Panc1 (cell line): Measurements from ENCODE around the gene DPEP2. TPM values are rescaled to one million over a fixed set of nuclear protein-coding genes. Genes with fewer than 3 reads are reported as not detected.

Experiments used
- ATAC-seq: fragments of 200-7000 bp; cut with Tn5 transposase; 2 replicates; pipeline ENCODE4 v1.9.1; 2020; ENCODE audit warnings: mild to moderate bottlenecking, moderate library complexity
- BruUV-seq: library from RNA; stranded (reverse); fragments of 400-500 nt; replicated peaks from 2 replicates; lab custom pipeline; 2021; lab: Mats Ljungman, UMichigan
- CTCF ChIA-PET: fragments of 300-600 bp; sonication (Branson Sonifier 250); formaldehyde crosslinking; loops from one replicate; lab custom pipeline; 2022; ENCODE audit warnings: antibody characterized with exemption; lab: Charles Lee
- POLR2A ChIA-PET: fragments of 300-600 bp; sonication (Branson Sonifier 250); formaldehyde crosslinking; loops from one replicate; lab custom pipeline; 2022; ENCODE audit warnings: antibody characterized with exemption; lab: Charles Lee
- DNase-seq: peaks from one replicate; pipeline ENCODE4 v3.0.0-alpha.2; 2010; ENCODE audit warnings: low read depth, low spot score
- H3K27ac ChIP-seq: 2 replicates; pipeline ENCODE4 v1.5.1; 2011; ENCODE audit warnings: mild to moderate bottlenecking, low read length, inconsistent platforms
- H3K27me3 ChIP-seq: fragments of 200-500 bp; sonication (Bioruptor generic); 2 replicates; pipeline ENCODE4 v1.6.0; 2014; ENCODE audit warnings: low read length, inconsistent platforms; ENCODE audit not compliant: control insufficient read depth, insufficient read depth
- H3K36me3 ChIP-seq: fragments of 200-500 bp; sonication (Bioruptor generic); 2 replicates; pipeline ENCODE4 v1.5.1; 2014; ENCODE audit warnings: inconsistent platforms, mild to moderate bottlenecking, low read length, moderate library complexity; ENCODE audit not compliant: control insufficient read depth, insufficient read depth
- H3K4me1 ChIP-seq: 2 replicates; pipeline ENCODE4 v1.5.1; 2011; ENCODE audit warnings: inconsistent platforms, mild to moderate bottlenecking, low read length, moderate library complexity; ENCODE audit not compliant: control insufficient read depth, insufficient read depth
- H3K4me3 ChIP-seq, 2 experiments: 2 replicates each; pipeline ENCODE4 v1.5.1; 2011 to 2012; ENCODE audit warnings: low read depth in 2 of 2, low read length in 2 of 2, mild to moderate bottlenecking in 2 of 2, inconsistent platforms in 1 of 2, moderate library complexity in 1 of 2
- H3K9me3 ChIP-seq: fragments of 200-500 bp; sonication (Bioruptor generic); 2 replicates; pipeline ENCODE4 v1.5.1; 2014; ENCODE audit warnings: low read depth, mild to moderate bottlenecking, inconsistent platforms, low read length, moderate library complexity; ENCODE audit not compliant: control insufficient read depth, insufficient read depth
- POLR2AphosphoS5 ChIP-seq: IDR thresholded peaks from 2 replicates; pipeline ENCODE4 v1.6.1; 2012; ENCODE audit warnings: mild to moderate bottlenecking, low read depth, low read length, moderate library complexity
- SIN3A ChIP-seq: IDR thresholded peaks from 2 replicates; pipeline ENCODE4 v1.6.1; 2012; ENCODE audit warnings: low read depth, mild to moderate bottlenecking, low read length, moderate library complexity, borderline replicate concordance; ENCODE audit not compliant: insufficient read depth
- TCF7L2 ChIP-seq: IDR thresholded peaks from 2 replicates; pipeline ENCODE4 v1.6.1; 2011; ENCODE audit warnings: mild to moderate bottlenecking, low read depth, low read length, inconsistent platforms
- in situ Hi-C: cut with HindIII; loops from 2 replicates; pipeline ENCODE4 v1.10.0; 2016; ENCODE audit warnings: low sequenced_read_pairs, low pct_unique_long_range_greater_than_20kb
- intact Hi-C: fragments of 100-400 bp; cut with micrococcal nuclease; formaldehyde crosslinking; loops from one replicate; pipeline ENCODE4 v1.10.0; 2022; ENCODE audit not compliant: unreplicated experiment
- total RNA-seq: library from RNA; stranded (reverse); gene quantifications from one replicate; pipeline ENCODE4 v1.2.1, GENCODE V29; 2021; ENCODE audit not compliant: unreplicated experiment
- TF ChIP-seq, protein P1 (sequence below), 2 experiments: IDR thresholded peaks; 2 replicates each; pipeline ENCODE4 v1.6.1; 2011 to 2012; ENCODE audit warnings: low read depth in 2 of 2, control low read depth in 1 of 2, low read length in 1 of 2, mild to moderate bottlenecking in 1 of 2, moderate library complexity in 1 of 2; ENCODE audit not compliant: insufficient read depth in 1 of 2
- TF ChIP-seq, protein P2 (sequence below): fragments of 450-650 bp; IDR thresholded peaks from 2 replicates; pipeline ENCODE4 v1.5.1; 2017; ENCODE audit warnings: mild to moderate bottlenecking

The DPEP2 gene
- total RNA-seq, 1 experiment from 2014 or later = not detected

DNA sequence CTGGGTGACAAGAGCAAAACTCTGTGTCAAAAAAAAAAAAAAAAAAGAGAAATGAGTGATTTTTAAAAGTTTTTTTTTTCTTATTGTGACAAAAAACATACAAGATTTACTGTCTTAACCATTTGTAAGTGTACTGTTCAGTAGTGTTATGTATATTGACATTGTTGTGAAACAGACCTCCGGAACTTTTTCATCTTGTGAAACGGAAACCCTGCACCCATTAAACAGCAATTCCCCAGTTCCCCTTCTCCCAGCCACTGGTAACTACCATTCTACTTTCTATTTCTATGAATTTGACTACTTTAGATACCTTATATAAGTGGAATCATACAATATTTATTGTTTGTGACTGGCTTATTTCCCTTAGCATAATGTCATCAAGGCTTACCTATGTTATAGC lies 42.5 kb upstream of the DPEP2 start:
- DNase-seq (no peak), ATAC-seq (no peak)
- no TSS peak for BruUV-seq
- H3K27me3 ChIP-seq = no peaks in the 10 kb centered on the region
- in situ Hi-C loops (no loop called here), intact Hi-C loops (loop anchor here (5.0 kb wide), 1 partner anchor 49 kb away; no protein-coding TSS in a partner anchor)
- H3K4me3 ChIP-seq = no peak overlapping the region
- H3K27ac ChIP-seq = no peak overlapping the region
- TF ChIP-seq SIN3A (no peak), TCF7L2 (no peak), POLR2AphosphoS5 (no peak)
- TF ChIP-seq, protein P1, sequence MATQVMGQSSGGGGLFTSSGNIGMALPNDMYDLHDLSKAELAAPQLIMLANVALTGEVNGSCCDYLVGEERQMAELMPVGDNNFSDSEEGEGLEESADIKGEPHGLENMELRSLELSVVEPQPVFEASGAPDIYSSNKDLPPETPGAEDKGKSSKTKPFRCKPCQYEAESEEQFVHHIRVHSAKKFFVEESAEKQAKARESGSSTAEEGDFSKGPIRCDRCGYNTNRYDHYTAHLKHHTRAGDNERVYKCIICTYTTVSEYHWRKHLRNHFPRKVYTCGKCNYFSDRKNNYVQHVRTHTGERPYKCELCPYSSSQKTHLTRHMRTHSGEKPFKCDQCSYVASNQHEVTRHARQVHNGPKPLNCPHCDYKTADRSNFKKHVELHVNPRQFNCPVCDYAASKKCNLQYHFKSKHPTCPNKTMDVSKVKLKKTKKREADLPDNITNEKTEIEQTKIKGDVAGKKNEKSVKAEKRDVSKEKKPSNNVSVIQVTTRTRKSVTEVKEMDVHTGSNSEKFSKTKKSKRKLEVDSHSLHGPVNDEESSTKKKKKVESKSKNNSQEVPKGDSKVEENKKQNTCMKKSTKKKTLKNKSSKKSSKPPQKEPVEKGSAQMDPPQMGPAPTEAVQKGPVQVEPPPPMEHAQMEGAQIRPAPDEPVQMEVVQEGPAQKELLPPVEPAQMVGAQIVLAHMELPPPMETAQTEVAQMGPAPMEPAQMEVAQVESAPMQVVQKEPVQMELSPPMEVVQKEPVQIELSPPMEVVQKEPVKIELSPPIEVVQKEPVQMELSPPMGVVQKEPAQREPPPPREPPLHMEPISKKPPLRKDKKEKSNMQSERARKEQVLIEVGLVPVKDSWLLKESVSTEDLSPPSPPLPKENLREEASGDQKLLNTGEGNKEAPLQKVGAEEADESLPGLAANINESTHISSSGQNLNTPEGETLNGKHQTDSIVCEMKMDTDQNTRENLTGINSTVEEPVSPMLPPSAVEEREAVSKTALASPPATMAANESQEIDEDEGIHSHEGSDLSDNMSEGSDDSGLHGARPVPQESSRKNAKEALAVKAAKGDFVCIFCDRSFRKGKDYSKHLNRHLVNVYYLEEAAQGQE (IDR thresholded peaks at IDR 0.05; ENCODE audit: insufficient read depth in 1 of 2, low read depth in 2 of 2, low read length in 1 of 2) = no peak
- TF ChIP-seq, protein P2, sequence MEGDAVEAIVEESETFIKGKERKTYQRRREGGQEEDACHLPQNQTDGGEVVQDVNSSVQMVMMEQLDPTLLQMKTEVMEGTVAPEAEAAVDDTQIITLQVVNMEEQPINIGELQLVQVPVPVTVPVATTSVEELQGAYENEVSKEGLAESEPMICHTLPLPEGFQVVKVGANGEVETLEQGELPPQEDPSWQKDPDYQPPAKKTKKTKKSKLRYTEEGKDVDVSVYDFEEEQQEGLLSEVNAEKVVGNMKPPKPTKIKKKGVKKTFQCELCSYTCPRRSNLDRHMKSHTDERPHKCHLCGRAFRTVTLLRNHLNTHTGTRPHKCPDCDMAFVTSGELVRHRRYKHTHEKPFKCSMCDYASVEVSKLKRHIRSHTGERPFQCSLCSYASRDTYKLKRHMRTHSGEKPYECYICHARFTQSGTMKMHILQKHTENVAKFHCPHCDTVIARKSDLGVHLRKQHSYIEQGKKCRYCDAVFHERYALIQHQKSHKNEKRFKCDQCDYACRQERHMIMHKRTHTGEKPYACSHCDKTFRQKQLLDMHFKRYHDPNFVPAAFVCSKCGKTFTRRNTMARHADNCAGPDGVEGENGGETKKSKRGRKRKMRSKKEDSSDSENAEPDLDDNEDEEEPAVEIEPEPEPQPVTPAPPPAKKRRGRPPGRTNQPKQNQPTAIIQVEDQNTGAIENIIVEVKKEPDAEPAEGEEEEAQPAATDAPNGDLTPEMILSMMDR = no peak
- no peaks in the 10 kb centered on the region for H3K4me1 ChIP-seq
- H3K36me3 ChIP-seq = no peaks in the 10 kb centered on the region
- no peaks in the 10 kb centered on the region for H3K9me3 ChIP-seq
- POLR2A ChIA-PET = no interaction called here
- CTCF ChIA-PET = no interaction called here

DNA sequence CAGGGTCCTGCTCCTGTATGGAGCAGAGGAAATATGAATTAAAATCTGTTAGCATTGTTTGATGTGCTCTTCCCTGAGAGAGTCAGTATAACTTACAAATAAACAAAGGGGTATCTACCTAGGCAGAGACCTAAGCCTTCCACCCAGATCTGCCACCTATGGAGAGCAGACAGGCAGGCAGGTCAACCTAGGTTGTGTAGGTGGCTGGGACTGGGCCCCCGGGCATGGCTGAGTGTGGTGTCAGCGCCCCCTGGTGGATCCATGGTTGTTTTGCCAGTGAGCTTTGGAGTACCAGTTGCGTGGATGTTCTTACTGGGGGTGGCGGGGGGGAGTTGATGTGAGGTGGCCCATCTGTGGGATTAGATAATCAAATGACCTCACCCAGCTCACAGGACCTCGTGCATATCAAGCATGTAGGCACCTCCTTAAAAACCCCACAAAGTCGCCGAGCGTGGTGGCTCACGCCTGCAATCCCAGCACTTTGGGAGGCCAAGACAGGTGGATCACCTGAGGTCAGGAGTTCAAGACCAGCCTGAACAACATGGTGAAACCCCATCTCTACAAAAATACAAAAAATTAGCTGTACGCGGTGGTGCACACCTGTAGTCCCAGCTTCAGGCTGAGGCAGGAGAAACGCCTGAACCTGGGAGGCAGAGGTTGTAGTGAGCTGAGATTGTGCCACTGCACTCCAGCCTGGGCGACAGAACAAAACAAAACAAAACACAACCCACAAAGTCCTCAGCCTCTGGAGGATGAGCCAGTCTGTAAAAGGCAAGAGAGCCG lies 41.4 kb upstream of the DPEP2 start:
- H3K4me1 ChIP-seq = no peaks in the 10 kb centered on the region
- CTCF ChIA-PET = interaction anchor here (0.6 to 0.7 kb wide), 6 partner anchors 18 to 519 kb away, joined by 3 to 9 read pairs (median 4); partner anchors contain the start of genes DDX28 and DUS2
- in situ Hi-C loops = no loop called here

More for the DNA sequence above, 41.4 kb upstream of the DPEP2 start:
- no peaks in the 10 kb centered on the region for H3K9me3 ChIP-seq
- no peak overlapping the region for H3K27ac ChIP-seq
- ATAC-seq (peak; percentile 99), DNase-seq (peak; percentile 35)
- no peaks in the 10 kb centered on the region for H3K27me3 ChIP-seq
- BruUV-seq = no TSS peak
- POLR2A ChIA-PET = no interaction called here
- no peaks in the 10 kb centered on the region for H3K36me3 ChIP-seq
- H3K4me3 ChIP-seq = no peak overlapping the region
- TF ChIP-seq, protein P2 = peak; percentile 90
- TF ChIP-seq TCF7L2 = no peak
- TF ChIP-seq, protein P1 (IDR thresholded peaks at IDR 0.05; ENCODE audit: insufficient read depth in 1 of 2, low read depth in 2 of 2, low read length in 1 of 2) = no peak
- intact Hi-C loops = loop anchor here (5.0 kb wide), 1 partner anchor 48 kb away; no protein-coding TSS in a partner anchor
